ENCODE results near the gene TMEM187. TPM values are rescaled to one million over a fixed set of nuclear protein-coding genes. Genes with fewer than 3 reads are reported as not detected.

The TMEM187 gene
- total RNA-seq, 2 experiments from 2014 or later: 1.4 to 4.5 TPM

GRCh38 chrX:154019633-154020528 is 47.3 kb downstream of the TMEM187 start, which contains the start of gene IRAK1:
Gene IRAK1, minus strand, starts transcription at chrX:154019902. Its CDS starts 90 bp downstream, at chrX:154019812.
- Histone ChIP-seq H3K4me1 (ENCODE audit: insufficient read depth, low read length, poor library complexity, severe bottlenecking) (peaks cover 29% of the 10 kb centered on the region), H4K20me1 (ENCODE audit: insufficient read depth, low read length) (no peaks in the 10 kb centered on the region), H3K79me2 (ENCODE audit: insufficient read depth, low read depth, low read length) (peaks cover 6% of the 10 kb centered on the region; the same call in 1 of the 2 replicates), H3K36me3 (ENCODE audit: insufficient read depth, low read length) (peaks cover 29% of the 10 kb centered on the region), H3K27ac (ENCODE audit: low read depth, low read length, poor library complexity, severe bottlenecking) (peak within 1 kb of the TSS; percentile 76), H2AFZ (ENCODE audit: low read length) (peak within 1 kb of the TSS; percentile 46; the same call in 1 of the 2 replicates), H3K9me2 (ENCODE audit: insufficient read depth, low read length) (no peaks in the 10 kb centered on the region; the same call in 1 of the 2 replicates), H3K9me3 (ENCODE audit: low read length) (no peaks in the 10 kb centered on the region), H3K4me2 (ENCODE audit: low read length) (peak within 1 kb of the TSS; percentile 91), H3K4me3 (ENCODE audit: low read depth, low read length, poor library complexity, severe bottlenecking) (peak within 1 kb of the TSS; percentile 97)
- CTCF ChIA-PET (ENCODE audit: unreplicated experiment): no interaction called here
- TF ChIP-seq, protein P1, sequence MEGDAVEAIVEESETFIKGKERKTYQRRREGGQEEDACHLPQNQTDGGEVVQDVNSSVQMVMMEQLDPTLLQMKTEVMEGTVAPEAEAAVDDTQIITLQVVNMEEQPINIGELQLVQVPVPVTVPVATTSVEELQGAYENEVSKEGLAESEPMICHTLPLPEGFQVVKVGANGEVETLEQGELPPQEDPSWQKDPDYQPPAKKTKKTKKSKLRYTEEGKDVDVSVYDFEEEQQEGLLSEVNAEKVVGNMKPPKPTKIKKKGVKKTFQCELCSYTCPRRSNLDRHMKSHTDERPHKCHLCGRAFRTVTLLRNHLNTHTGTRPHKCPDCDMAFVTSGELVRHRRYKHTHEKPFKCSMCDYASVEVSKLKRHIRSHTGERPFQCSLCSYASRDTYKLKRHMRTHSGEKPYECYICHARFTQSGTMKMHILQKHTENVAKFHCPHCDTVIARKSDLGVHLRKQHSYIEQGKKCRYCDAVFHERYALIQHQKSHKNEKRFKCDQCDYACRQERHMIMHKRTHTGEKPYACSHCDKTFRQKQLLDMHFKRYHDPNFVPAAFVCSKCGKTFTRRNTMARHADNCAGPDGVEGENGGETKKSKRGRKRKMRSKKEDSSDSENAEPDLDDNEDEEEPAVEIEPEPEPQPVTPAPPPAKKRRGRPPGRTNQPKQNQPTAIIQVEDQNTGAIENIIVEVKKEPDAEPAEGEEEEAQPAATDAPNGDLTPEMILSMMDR (conservative IDR thresholded peaks at IDR 0.05; ENCODE audit: low read length): no peak
- no TSS peak for BruUV-seq (replicated peaks)
- peak; percentile 73 for DNase-seq (ENCODE audit: low spot score)
- intact Hi-C loops (cut with micrococcal nuclease; ENCODE audit: unreplicated experiment): loop anchor here (1.0 kb wide), 2 partner anchors 49 to 92 kb away; partner anchors contain the start of gene HCFC1
- POLR2A ChIA-PET: interaction anchor here (1.3 to 1.7 kb wide), 2 partner anchors 22 to 91 kb away, joined by 3 to 5 read pairs; no protein-coding TSS in a partner anchor

DNA sequence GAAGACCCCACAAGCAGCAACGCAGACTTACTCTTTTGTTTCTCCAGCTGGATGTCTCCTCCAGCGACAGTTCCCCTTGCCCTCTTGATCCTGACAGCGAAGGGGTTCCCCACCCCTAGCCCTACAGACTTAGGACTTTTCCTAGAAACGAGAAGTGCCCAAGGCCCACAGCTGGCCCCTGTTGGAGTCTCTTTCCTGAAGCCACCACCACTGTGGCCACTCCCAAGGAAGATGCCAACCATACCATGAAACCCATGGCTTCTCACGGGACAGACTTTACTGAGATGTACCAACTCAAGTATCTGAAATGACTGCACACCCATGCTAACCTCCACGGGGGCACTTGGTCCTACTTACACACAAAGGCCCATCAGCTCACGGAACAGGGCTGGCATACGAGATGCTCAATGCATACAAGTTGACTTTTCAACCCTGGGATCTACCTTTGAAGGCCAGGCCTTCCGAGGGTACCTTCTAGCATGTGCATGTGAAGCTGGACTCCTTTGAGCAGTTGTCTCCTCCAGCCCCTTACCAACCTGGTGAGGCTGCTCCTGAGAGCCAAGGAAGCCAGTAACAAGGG is 48.1 kb downstream of the TMEM187 start:
- CTCF ChIA-PET (ENCODE audit: unreplicated experiment): no interaction called here
- Histone ChIP-seq H3K9me3 (ENCODE audit: low read length) (no peaks in the 10 kb centered on the region), H3K4me3 (ENCODE audit: low read depth, low read length, poor library complexity, severe bottlenecking) (peak overlapping the region; percentile 83), H3K36me3 (ENCODE audit: insufficient read depth, low read length) (peaks cover 22% of the 10 kb centered on the region), H3K27ac (ENCODE audit: low read depth, low read length, poor library complexity, severe bottlenecking) (peak overlapping the region; percentile 76), H3K4me2 (ENCODE audit: low read length) (peak overlapping the region; percentile 91), H3K79me2 (ENCODE audit: insufficient read depth, low read depth, low read length) (peaks cover 6% of the 10 kb centered on the region; the same call in 1 of the 2 replicates), H4K20me1 (ENCODE audit: insufficient read depth, low read length) (no peaks in the 10 kb centered on the region), H3K4me1 (ENCODE audit: insufficient read depth, low read length, poor library complexity, severe bottlenecking) (peaks cover 29% of the 10 kb centered on the region), H3K9me2 (ENCODE audit: insufficient read depth, low read length) (no peaks in the 10 kb centered on the region; the same call in 1 of the 2 replicates), H2AFZ (ENCODE audit: low read length) (no peak overlapping the region; the same call in 1 of the 2 replicates)
- TF ChIP-seq, protein P1 (conservative IDR thresholded peaks at IDR 0.05; ENCODE audit: low read length): no peak
- TF ChIP-seq EZH2phosphoT487 (IDR thresholded peaks at IDR 0.05; ENCODE audit: borderline replicate concordance, low read depth, low read length): no peak
- intact Hi-C loops (cut with micrococcal nuclease; ENCODE audit: unreplicated experiment): no loop called here
- peak; percentile 7 for DNase-seq (ENCODE audit: low spot score)
- BruUV-seq (replicated peaks): TSS peak; percentile 71
- POLR2A ChIA-PET: interaction anchor here (1.3 to 1.7 kb wide), 2 partner anchors 21 to 92 kb away, joined by 3 to 5 read pairs; no protein-coding TSS in a partner anchor
